Measurements from ENCODE around the gene IGSF21. TPM values are rescaled to one million over a fixed set of nuclear protein-coding genes. Genes with fewer than 3 reads are reported as not detected.

The IGSF21 gene
- total RNA-seq, 1 donor from 2014 or later = not detected

- DNase-seq (ENCODE audit: low spot score in 2 of 2, unreplicated experiment in 2 of 2) = no peak
- H3K27ac Mint-ChIP-seq = no peak overlapping the region
- no peaks in the 10 kb centered on the region for H3K9me3 Mint-ChIP-seq
- no peak overlapping the region for H3K4me3 Mint-ChIP-seq
- H3K36me3 Mint-ChIP-seq = no peaks in the 10 kb centered on the region
- no peaks in the 10 kb centered on the region for H3K4me1 Mint-ChIP-seq
- no peak for TF ChIP-seq CTCF (IDR thresholded peaks at IDR 0.05; ENCODE audit: unreplicated experiment)
- peaks cover 26% of the 10 kb centered on the region for H3K27me3 Mint-ChIP-seq (ENCODE audit: low read depth)
Measured at GRCh38 chr1:18146886-18147285, 39.3 kb downstream of the IGSF21 start.

GRCh38 chr1:18147672-18148071 lies 40.1 kb downstream of the IGSF21 start:
- DNase-seq (ENCODE audit: low spot score in 2 of 2, unreplicated experiment in 2 of 2) = no peak
- no peaks in the 10 kb centered on the region for H3K36me3 Mint-ChIP-seq
- H3K27me3 Mint-ChIP-seq (ENCODE audit: low read depth) = peaks cover 31% of the 10 kb centered on the region
- no peak overlapping the region for H3K4me3 Mint-ChIP-seq
- TF ChIP-seq CTCF (IDR thresholded peaks at IDR 0.05; ENCODE audit: unreplicated experiment) = no peak
- no peaks in the 10 kb centered on the region for H3K9me3 Mint-ChIP-seq
- H3K4me1 Mint-ChIP-seq = no peaks in the 10 kb centered on the region
- H3K27ac Mint-ChIP-seq = no peak overlapping the region

GRCh38 chr1:18148461-18148860 lies 40.9 kb downstream of the IGSF21 start:
- TF ChIP-seq CTCF (IDR thresholded peaks at IDR 0.05; ENCODE audit: unreplicated experiment) = no peak
- Mint-ChIP-seq H3K4me1 (no peaks in the 10 kb centered on the region), H3K9me3 (no peaks in the 10 kb centered on the region), H3K4me3 (no peak overlapping the region), H3K27me3 (ENCODE audit: low read depth) (peaks cover 37% of the 10 kb centered on the region), H3K27ac (no peak overlapping the region), H3K36me3 (no peaks in the 10 kb centered on the region)
- DNase-seq (ENCODE audit: low spot score in 2 of 2, unreplicated experiment in 2 of 2) = no peak

- Mint-ChIP-seq H3K36me3 (no peaks in the 10 kb centered on the region), H3K27me3 (ENCODE audit: low read depth) (peaks cover 37% of the 10 kb centered on the region), H3K4me3 (no peak overlapping the region), H3K4me1 (no peaks in the 10 kb centered on the region), H3K9me3 (no peaks in the 10 kb centered on the region), H3K27ac (no peak overlapping the region)
- TF ChIP-seq CTCF (IDR thresholded peaks at IDR 0.05; ENCODE audit: unreplicated experiment) = no peak
- DNase-seq (ENCODE audit: low spot score in 2 of 2, unreplicated experiment in 2 of 2) = no peak
Measured at GRCh38 chr1:18149027-18149641, 41.5 kb downstream of the IGSF21 start.

GRCh38 chr1:18151436-18152122 lies 44.0 kb downstream of the IGSF21 start:
- no peak for DNase-seq (ENCODE audit: low spot score in 2 of 2, unreplicated experiment in 2 of 2)
- H3K36me3 Mint-ChIP-seq = no peaks in the 10 kb centered on the region
- no peak overlapping the region for H3K27ac Mint-ChIP-seq
- H3K27me3 Mint-ChIP-seq (ENCODE audit: low read depth) = peaks cover 37% of the 10 kb centered on the region
- H3K4me1 Mint-ChIP-seq = no peaks in the 10 kb centered on the region
- no peaks in the 10 kb centered on the region for H3K9me3 Mint-ChIP-seq
- no peak for TF ChIP-seq CTCF (IDR thresholded peaks at IDR 0.05; ENCODE audit: unreplicated experiment)
- no peak overlapping the region for H3K4me3 Mint-ChIP-seq
